ENCODE measurements around the gene CHAF1B.

CHAF1B gene

GRCh38 chr21:36452281-36452825 is 67.2 kb downstream of the CHAF1B start:
- no peak overlapping the region for H3K27ac ChIP-seq (ENCODE audit: low read depth, low read length)
- H3K9me3 ChIP-seq (ENCODE audit: insufficient read depth, low read length): no peaks in the 10 kb centered on the region
- H4K20me1 ChIP-seq (ENCODE audit: low read depth, low read length): no peaks in the 10 kb centered on the region
- no peak overlapping the region for H3K9ac ChIP-seq (ENCODE audit: low read length)
- no peaks in the 10 kb centered on the region for H3K27me3 ChIP-seq (ENCODE audit: low read length)
- H3K79me2 ChIP-seq (ENCODE audit: insufficient read depth, low read length): no peaks in the 10 kb centered on the region
- TF ChIP-seq EZH2phosphoT487 (conservative IDR thresholded peaks at IDR 0.05; ENCODE audit: low read length) (no peak), CTCF (IDR thresholded peaks at IDR 0.05; ENCODE audit: insufficient read depth, low read length, poor library complexity, severe bottlenecking) (no peak)
- no peaks in the 10 kb centered on the region for H3K9me2 ChIP-seq (replicated peaks; ENCODE audit: insufficient read depth, low read length)
- H3K4me2 ChIP-seq (ENCODE audit: low read depth, low read length, poor library complexity, severe bottlenecking): no peak overlapping the region
- no peaks in the 10 kb centered on the region for H3F3A ChIP-seq (ENCODE audit: insufficient read depth)
- no peak overlapping the region for H2AFZ ChIP-seq (ENCODE audit: low read depth, low read length, severe bottlenecking)
- H3K36me3 ChIP-seq (ENCODE audit: low read length): no peaks in the 10 kb centered on the region
- H3K4me3 ChIP-seq (ENCODE audit: insufficient read depth, low read length, poor library complexity, severe bottlenecking): no peak overlapping the region

- no peaks in the 10 kb centered on the region for H3K9me3 ChIP-seq (ENCODE audit: insufficient read depth, low read length)
- no peaks in the 10 kb centered on the region for H3K9me2 ChIP-seq (replicated peaks; ENCODE audit: insufficient read depth, low read length)
- H3K27ac ChIP-seq (ENCODE audit: low read depth, low read length): no peak overlapping the region
- H3K4me3 ChIP-seq (ENCODE audit: insufficient read depth, low read length, poor library complexity, severe bottlenecking): no peak overlapping the region
- no peak overlapping the region for H3K4me2 ChIP-seq (ENCODE audit: low read depth, low read length, poor library complexity, severe bottlenecking)
- no peaks in the 10 kb centered on the region for H4K20me1 ChIP-seq (ENCODE audit: low read depth, low read length)
- no peaks in the 10 kb centered on the region for H3K36me3 ChIP-seq (ENCODE audit: low read length)
- H3K9ac ChIP-seq (ENCODE audit: low read length): no peak overlapping the region
- no peak for TF ChIP-seq CTCF (IDR thresholded peaks at IDR 0.05; ENCODE audit: insufficient read depth, low read length, poor library complexity, severe bottlenecking)
- TF ChIP-seq EZH2phosphoT487 (conservative IDR thresholded peaks at IDR 0.05; ENCODE audit: low read length): no peak
- H3K27me3 ChIP-seq (ENCODE audit: low read length): no peaks in the 10 kb centered on the region
- H3F3A ChIP-seq (ENCODE audit: insufficient read depth): no peaks in the 10 kb centered on the region
- H2AFZ ChIP-seq (ENCODE audit: low read depth, low read length, severe bottlenecking): no peak overlapping the region
- H3K79me2 ChIP-seq (ENCODE audit: insufficient read depth, low read length): no peaks in the 10 kb centered on the region
Observed at GRCh38 chr21:36454093-36454531, 68.9 kb downstream of the CHAF1B start.

GRCh38 chr21:36454706-36455105 is 69.5 kb downstream of the CHAF1B start:
- H3K4me2 ChIP-seq (ENCODE audit: low read depth, low read length, poor library complexity, severe bottlenecking): no peak overlapping the region
- TF ChIP-seq EZH2phosphoT487 (conservative IDR thresholded peaks at IDR 0.05; ENCODE audit: low read length) (no peak), CTCF (IDR thresholded peaks at IDR 0.05; ENCODE audit: insufficient read depth, low read length, poor library complexity, severe bottlenecking) (no peak)

More at GRCh38 chr21:36454706-36455105, 69.5 kb downstream of the CHAF1B start:
- Histone ChIP-seq H3K36me3 (ENCODE audit: low read length) (no peaks in the 10 kb centered on the region), H4K20me1 (ENCODE audit: low read depth, low read length) (no peaks in the 10 kb centered on the region), H3K27ac (ENCODE audit: low read depth, low read length) (no peak overlapping the region), H3F3A (ENCODE audit: insufficient read depth) (no peaks in the 10 kb centered on the region), H3K9me2 (replicated peaks; ENCODE audit: insufficient read depth, low read length) (no peaks in the 10 kb centered on the region), H3K79me2 (ENCODE audit: insufficient read depth, low read length) (no peaks in the 10 kb centered on the region), H3K27me3 (ENCODE audit: low read length) (no peaks in the 10 kb centered on the region), H3K4me3 (ENCODE audit: insufficient read depth, low read length, poor library complexity, severe bottlenecking) (no peak overlapping the region), H3K9me3 (ENCODE audit: insufficient read depth, low read length) (no peaks in the 10 kb centered on the region), H2AFZ (ENCODE audit: low read depth, low read length, severe bottlenecking) (no peak overlapping the region), H3K9ac (ENCODE audit: low read length) (no peak overlapping the region)
